WTC11 (cell line): ENCODE data around the gene TUBGCP2.

Source experiments
- CTCF ChIP-seq: fragments of 200-600 bp; IDR thresholded peaks from 2 replicates; pipeline ENCODE4 v1.8.0; 2022; ENCODE audit warnings: antibody characterized with exemption
- ETV6 ChIP-seq: sonication (generic); formaldehyde crosslinking; IDR thresholded peaks from 2 replicates; pipeline ENCODE4 v1.8.1; 2022; ENCODE audit warnings: mild to moderate bottlenecking, missing genetic modification reagents
- FOXP4 ChIP-seq: sonication (generic); formaldehyde crosslinking; IDR thresholded peaks from 2 replicates; pipeline ENCODE4 v1.8.0; 2022; ENCODE audit warnings: mild to moderate bottlenecking, missing genetic modification reagents
- HMGXB4 ChIP-seq: sonication (generic); formaldehyde crosslinking; IDR thresholded peaks from 2 replicates; pipeline ENCODE4 v1.8.1; 2023; ENCODE audit warnings: mild to moderate bottlenecking, moderate library complexity, missing genetic modification reagents
- JUN ChIP-seq: sonication (generic); formaldehyde crosslinking; IDR thresholded peaks from 2 replicates; pipeline ENCODE4 v1.8.0; 2023; ENCODE audit warnings: mild to moderate bottlenecking, missing genetic modification reagents
- USF1 ChIP-seq: sonication (generic); formaldehyde crosslinking; IDR thresholded peaks from 2 replicates; pipeline ENCODE4 v1.8.0; 2022; ENCODE audit warnings: mild to moderate bottlenecking, missing genetic modification reagents
- ZNF219 ChIP-seq: sonication (generic); formaldehyde crosslinking; IDR thresholded peaks from 2 replicates; pipeline ENCODE4 v1.8.0; 2023; ENCODE audit warnings: missing genetic modification reagents, mild to moderate bottlenecking, borderline replicate concordance

GRCh38 chr10:133318494-133319127 lies 9.9 kb upstream of the TUBGCP2 start:
- TF ChIP-seq JUN (CRISPR knock-in tag) (no peak), CTCF (peak; percentile 74), ZNF219 (CRISPR knock-in tag) (no peak), ETV6 (CRISPR knock-in tag) (no peak), HMGXB4 (CRISPR knock-in tag) (peak; percentile 99), FOXP4 (0 out of 2 replicates have a peak, but pooled peaks have one; percentile 44), USF1 (CRISPR knock-in tag) (no peak)
